Body of pancreas (tissue), 4 donors: ENCODE measurements around the gene SOCS3. TPM values are rescaled to one million over a fixed set of nuclear protein-coding genes. Genes with fewer than 3 reads are reported as not detected.

Experiments
- ATAC-seq: fragments of 150-250 bp; one replicate; pipeline ENCODE4 v1.9.1; 2016
- DNase-seq, 4 donors: peaks; one replicate each; pipeline ENCODE4 v3.0.0-alpha.2; 2019
- H3K27ac ChIP-seq, 4 donors: fragments of 200-600 bp; sonication (generic); 1 replicate in 3 of 4; 2 replicates in 1 of 4; pipeline versions ENCODE4 v1.5.1 to v1.6.1; 2016 to 2019; ENCODE audit warnings: mild to moderate bottlenecking in 1 of 4, mixed read lengths in 1 of 4, moderate library complexity in 1 of 4
- H3K27me3 ChIP-seq, 2 donors: fragments of 200-600 bp; sonication (generic); one replicate each; pipeline ENCODE4 v1.6.0; 2016; ENCODE audit warnings: mild to moderate bottlenecking in 1 of 2
- H3K36me3 ChIP-seq, 2 donors: fragments of 200-600 bp; sonication (generic); replicated peaks in 1 of 2; 2 replicates each; pipeline ENCODE4 v1.5.1; 2016; ENCODE audit warnings: low read depth in 2 of 2; ENCODE audit not compliant: insufficient read depth in 1 of 2
- H3K4me1 ChIP-seq: fragments of 200-600 bp; sonication (generic); one replicate; pipeline ENCODE4 v1.6.0; 2016
- H3K4me3 ChIP-seq, 2 donors: fragments of 200-600 bp; sonication (generic); 1 replicate in 1 of 2; 2 replicates in 1 of 2; pipeline ENCODE4 v1.5.1; 2016 to 2019
- H3K9me3 ChIP-seq, 3 donors: fragments of 200-600 bp; sonication (generic); 1 replicate in 2 of 3; 2 replicates in 1 of 3; pipeline ENCODE4 v1.5.1; 2016
- POLR2A ChIP-seq, 3 donors: fragments of 450-650 bp; IDR thresholded peaks; one replicate each; pipeline ENCODE4 v1.6.1; 2016; ENCODE audit warnings: antibody characterized with exemption in 3 of 3, mild to moderate bottlenecking in 2 of 3
- WGBS, 2 donors: methylation state at CpG; one replicate each; pipeline ENCODE4 v1.1.5; 2017; 5-methylcytosine and 5-hydroxymethylcytosine counted together
- intact Hi-C: fragments of 100-400 bp; cut with DNase I; formaldehyde crosslinking; loops from one replicate; pipeline ENCODE4 v1.15.1; 2023
- total RNA-seq, 2 donors: library from RNA; depleted of rRNA; stranded (reverse); fragments of >200 nt; gene quantifications; one replicate each; pipeline ENCODE4 v1.1.0, GENCODE V29; 2016
- TF ChIP-seq, protein P1 (sequence below), 7 experiments: fragments of 450-650 bp in 4 of 7; fragments of 200-600 bp in 3 of 7; sonication (generic) in 3 of 7; IDR thresholded peaks; one replicate each; pipeline ENCODE4 v1.5.1; 2016 to 2019; ENCODE audit warnings: antibody characterized with exemption in 7 of 7

Gene SOCS3
- total RNA-seq, 2 donors from 2014 or later: 21.0 to 63.9 TPM

DNA sequence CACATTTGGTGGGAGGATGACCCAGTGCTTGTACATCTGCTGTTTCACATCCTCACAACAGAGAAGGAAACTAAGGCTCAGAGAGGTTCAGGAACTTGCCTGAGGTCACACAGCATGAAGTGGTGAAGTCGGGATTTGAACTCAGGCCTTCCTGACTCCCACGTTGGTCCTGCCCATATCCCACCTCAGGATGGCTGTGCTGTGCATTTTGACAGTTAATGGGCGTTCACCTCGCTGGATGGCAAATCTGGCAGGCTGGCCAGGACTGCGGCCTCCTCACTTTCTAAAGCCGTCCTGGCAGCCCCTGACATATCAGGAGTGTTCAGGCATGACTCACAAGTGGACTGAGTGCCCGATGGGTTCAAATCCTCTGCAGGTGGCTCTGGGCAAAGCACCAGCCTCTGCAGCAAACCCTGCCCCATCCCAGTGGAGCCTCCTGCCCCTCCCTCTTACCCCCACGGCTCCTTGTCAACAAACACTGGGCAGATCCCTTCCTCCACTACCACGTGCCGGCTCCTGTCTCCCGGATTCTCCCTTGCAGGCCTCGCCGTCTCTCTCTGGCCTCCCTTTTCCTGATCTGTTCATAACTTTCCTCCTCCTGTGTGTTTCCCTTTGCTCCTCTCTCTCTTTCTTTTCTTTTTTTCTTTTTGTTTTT is 29.2 kb downstream of the SOCS3 start:
- ATAC-seq: peak; percentile 33
- no peak for DNase-seq

DNA sequence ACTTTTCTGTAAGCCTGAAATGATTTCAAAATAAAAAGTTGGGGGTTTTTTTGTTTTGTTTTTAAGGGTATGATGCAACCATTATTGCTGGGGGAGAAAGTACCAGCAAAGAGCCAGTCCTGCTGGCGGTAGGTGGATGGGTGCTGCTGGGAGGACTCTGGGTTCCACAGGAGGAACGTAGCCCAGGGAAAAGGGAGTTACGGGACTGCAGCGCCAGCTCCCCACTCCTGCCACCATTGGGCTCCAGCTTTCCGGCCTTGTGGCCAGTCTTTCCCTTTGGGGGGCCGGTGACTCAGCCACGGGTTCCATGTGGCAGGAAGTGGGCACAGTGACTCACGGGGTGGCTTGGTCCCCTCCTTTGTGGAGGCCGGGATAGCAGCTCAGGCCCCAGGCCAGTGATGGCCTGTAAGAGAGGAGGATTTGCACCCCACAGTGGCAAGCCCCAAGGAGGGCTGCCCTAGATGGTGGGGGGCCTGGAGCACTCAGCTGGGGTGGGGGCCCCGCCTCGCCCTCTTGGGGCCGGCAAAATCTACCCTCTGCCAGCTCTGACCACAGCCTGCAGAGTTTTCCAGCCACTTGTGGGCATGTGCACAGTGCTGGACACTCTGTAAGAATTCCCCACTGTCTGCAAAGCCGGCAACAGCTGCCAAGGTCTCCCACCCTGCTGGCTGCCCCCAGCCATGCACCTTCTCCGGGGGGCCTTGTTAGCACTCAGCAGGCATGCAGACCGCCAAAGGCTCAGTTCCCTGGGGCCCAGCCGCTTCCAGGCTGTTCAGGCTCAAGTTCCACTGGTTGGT is 30.4 kb downstream of the SOCS3 start:
- Histone ChIP-seq H3K27me3 (no peaks in the 10 kb centered on the region), H3K9me3 (no peaks in the 10 kb centered on the region), H3K27ac (no peak overlapping the region), H3K4me3 (no peak overlapping the region), H3K36me3 (no peaks in the 10 kb centered on the region), H3K4me1 (no peaks in the 10 kb centered on the region)
- intact Hi-C loops: no loop called here
- ATAC-seq (no peak), DNase-seq (peak in 1 of 4 donors; percentile 44)
- 80 to 85% methylated on average over 9 to 16 of the region's 16 CpGs for WGBS, 2 donors
- no peak for TF ChIP-seq POLR2A (IDR thresholded peaks at IDR 0.05)
- TF ChIP-seq, protein P1, sequence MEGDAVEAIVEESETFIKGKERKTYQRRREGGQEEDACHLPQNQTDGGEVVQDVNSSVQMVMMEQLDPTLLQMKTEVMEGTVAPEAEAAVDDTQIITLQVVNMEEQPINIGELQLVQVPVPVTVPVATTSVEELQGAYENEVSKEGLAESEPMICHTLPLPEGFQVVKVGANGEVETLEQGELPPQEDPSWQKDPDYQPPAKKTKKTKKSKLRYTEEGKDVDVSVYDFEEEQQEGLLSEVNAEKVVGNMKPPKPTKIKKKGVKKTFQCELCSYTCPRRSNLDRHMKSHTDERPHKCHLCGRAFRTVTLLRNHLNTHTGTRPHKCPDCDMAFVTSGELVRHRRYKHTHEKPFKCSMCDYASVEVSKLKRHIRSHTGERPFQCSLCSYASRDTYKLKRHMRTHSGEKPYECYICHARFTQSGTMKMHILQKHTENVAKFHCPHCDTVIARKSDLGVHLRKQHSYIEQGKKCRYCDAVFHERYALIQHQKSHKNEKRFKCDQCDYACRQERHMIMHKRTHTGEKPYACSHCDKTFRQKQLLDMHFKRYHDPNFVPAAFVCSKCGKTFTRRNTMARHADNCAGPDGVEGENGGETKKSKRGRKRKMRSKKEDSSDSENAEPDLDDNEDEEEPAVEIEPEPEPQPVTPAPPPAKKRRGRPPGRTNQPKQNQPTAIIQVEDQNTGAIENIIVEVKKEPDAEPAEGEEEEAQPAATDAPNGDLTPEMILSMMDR (IDR thresholded peaks at IDR 0.05): no peak

More for the DNA sequence above, 29.2 kb downstream of the SOCS3 start:
- Histone ChIP-seq H3K9me3 (no peaks in the 10 kb centered on the region), H3K4me1 (no peaks in the 10 kb centered on the region), H3K4me3 (no peak overlapping the region), H3K36me3 (no peaks in the 10 kb centered on the region), H3K27ac (no peak overlapping the region), H3K27me3 (no peaks in the 10 kb centered on the region)
- intact Hi-C loops: no loop called here
- 51 to 71% methylated on average over 9 to 13 of the region's 13 CpGs for WGBS, 2 donors
- TF ChIP-seq POLR2A (IDR thresholded peaks at IDR 0.05): no peak
- TF ChIP-seq, protein P1 (IDR thresholded peaks at IDR 0.05): no peak

DNA sequence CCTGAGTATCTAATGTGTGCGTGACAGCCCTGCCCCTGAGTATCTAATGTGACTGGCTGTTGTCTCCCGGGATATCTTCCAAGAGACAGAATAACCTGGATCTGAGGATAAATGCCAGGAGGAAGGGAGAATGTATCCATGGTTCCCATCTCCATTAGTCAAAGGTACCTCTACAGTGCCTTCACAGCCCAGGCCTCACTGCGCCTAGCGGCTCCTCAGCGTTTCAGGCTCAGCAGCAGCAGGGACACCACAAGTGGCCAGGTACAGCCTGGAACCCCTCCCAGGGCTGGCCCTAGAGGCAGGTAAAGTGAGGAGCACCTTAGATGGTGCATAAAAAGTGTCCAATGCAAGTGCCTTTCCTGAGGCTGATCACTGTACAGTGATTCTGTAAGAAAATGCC is 32.0 kb downstream of the SOCS3 start:
- H3K9me3 ChIP-seq: no peaks in the 10 kb centered on the region
- H3K27me3 ChIP-seq: no peaks in the 10 kb centered on the region
- ATAC-seq (no peak), DNase-seq (no peak)
- H3K4me3 ChIP-seq: no peak overlapping the region
- intact Hi-C loops: no loop called here
- WGBS, 2 donors: 88 to 92% methylated on average over 3 to 5 of the region's 5 CpGs
- TF ChIP-seq, protein P1 (IDR thresholded peaks at IDR 0.05): no peak
- no peak for TF ChIP-seq POLR2A (IDR thresholded peaks at IDR 0.05)
- H3K27ac ChIP-seq: no peak overlapping the region
- H3K4me1 ChIP-seq: no peaks in the 10 kb centered on the region
- H3K36me3 ChIP-seq: no peaks in the 10 kb centered on the region

DNA sequence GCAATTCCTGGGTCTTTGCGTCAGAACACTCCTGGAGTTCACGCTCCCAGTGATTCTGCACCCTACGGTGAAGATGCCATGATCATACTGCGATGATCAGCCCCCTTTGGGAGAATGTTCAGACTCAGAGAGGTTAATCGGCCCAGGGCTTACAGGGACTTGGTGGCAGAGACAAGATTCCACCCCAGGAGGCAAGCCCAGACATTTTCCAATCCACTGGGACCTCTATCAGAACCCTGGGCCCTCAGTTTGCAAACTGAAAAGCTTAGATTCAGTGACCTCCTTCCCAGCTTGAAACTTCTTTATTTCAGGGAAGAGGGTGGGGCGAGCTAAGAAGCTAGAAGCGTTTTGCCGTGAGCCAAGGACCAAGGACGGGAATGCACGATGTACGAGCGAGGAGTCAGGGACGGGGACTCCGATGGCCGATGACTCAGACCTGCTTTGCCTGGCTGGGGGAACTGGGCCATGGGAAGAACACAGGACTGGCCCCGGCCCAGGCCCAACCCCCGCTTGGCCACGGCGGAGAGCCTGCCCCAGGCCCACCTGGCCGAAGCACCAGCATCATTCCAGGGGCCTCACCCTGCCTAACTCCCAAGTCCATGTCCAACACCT is 34.7 kb downstream of the SOCS3 start:
- intact Hi-C loops: no loop called here
- no peaks in the 10 kb centered on the region for H3K4me1 ChIP-seq
- DNase-seq (peak in 1 of 4 donors; percentile 50), ATAC-seq (peak; percentile 36)
- H3K9me3 ChIP-seq: no peaks in the 10 kb centered on the region
- peak overlapping the region in 2 of 4 donors; percentile 59 to 68 for H3K27ac ChIP-seq
- TF ChIP-seq, protein P1 (IDR thresholded peaks at IDR 0.05): no peak
- TF ChIP-seq POLR2A (IDR thresholded peaks at IDR 0.05): no peak
- H3K27me3 ChIP-seq: no peaks in the 10 kb centered on the region
- no peak overlapping the region for H3K4me3 ChIP-seq
- 80 to 83% methylated on average over 7 to 20 of the region's 20 CpGs for WGBS, 2 donors
- no peaks in the 10 kb centered on the region for H3K36me3 ChIP-seq
